Stimulated activated naive CD8-positive, alpha-beta T cell treated with anti-CD3 and anti-CD28 coated beads, Interleukin-15, Interleukin-2, amounts not matched to agents 100 ng/mL and 50 ng/mL, for 24 hours (primary cell): ENCODE results near the gene CRYBA4.

Source experiments
- H3K27ac Mint-ChIP-seq: one replicate; pipeline ENCODE4 v1.8.0; 2021; ENCODE audit warnings: mild to moderate bottlenecking, mixed read lengths
- H3K27me3 Mint-ChIP-seq: one replicate; pipeline ENCODE4 v1.8.0; 2021; ENCODE audit warnings: mixed read lengths
- H3K36me3 Mint-ChIP-seq: one replicate; pipeline ENCODE4 v1.8.0; 2021; ENCODE audit warnings: low read depth, mixed read lengths
- H3K4me1 Mint-ChIP-seq: one replicate; pipeline ENCODE4 v1.8.0; 2021; ENCODE audit warnings: low read depth, mixed read lengths
- H3K4me3 Mint-ChIP-seq: one replicate; pipeline ENCODE4 v1.8.0; 2021; ENCODE audit warnings: mild to moderate bottlenecking, mixed read lengths
- H3K9me3 Mint-ChIP-seq: one replicate; pipeline ENCODE4 v1.8.0; 2021; ENCODE audit warnings: mixed read lengths

CRYBA4 gene

GRCh38 chr22:26656891-26657851, 35.4 kb downstream of the CRYBA4 start, which contains the start of gene MIAT:
Gene MIAT, plus strand, starts transcription at chr22:26657588.
- Mint-ChIP-seq H3K9me3 (no peaks in the 10 kb centered on the region), H3K36me3 (no peaks in the 10 kb centered on the region), H3K27me3 (no peaks in the 10 kb centered on the region), H3K27ac (no peak within 1 kb of the TSS), H3K4me1 (peaks cover 27% of the 10 kb centered on the region), H3K4me3 (peak within 1 kb of the TSS; percentile 83)

- no peaks in the 10 kb centered on the region for H3K36me3 Mint-ChIP-seq
- no peaks in the 10 kb centered on the region for H3K27me3 Mint-ChIP-seq
- peaks cover 27% of the 10 kb centered on the region for H3K4me1 Mint-ChIP-seq
- peak overlapping the region; percentile 83 for H3K4me3 Mint-ChIP-seq
- no peak overlapping the region for H3K27ac Mint-ChIP-seq
- H3K9me3 Mint-ChIP-seq = no peaks in the 10 kb centered on the region
These were observed 36.4 kb downstream of the CRYBA4 start for GRCh38 chr22:26658161-26658560.

- no peaks in the 10 kb centered on the region for H3K36me3 Mint-ChIP-seq
- H3K27me3 Mint-ChIP-seq = no peaks in the 10 kb centered on the region
- peak overlapping the region; percentile 83 for H3K4me3 Mint-ChIP-seq
- peaks cover 30% of the 10 kb centered on the region for H3K4me1 Mint-ChIP-seq
- peak overlapping the region; percentile 76 for H3K27ac Mint-ChIP-seq
- no peaks in the 10 kb centered on the region for H3K9me3 Mint-ChIP-seq
These were observed 37.1 kb downstream of the CRYBA4 start for GRCh38 chr22:26658671-26659478.

GRCh38 chr22:26660356-26660755, 38.6 kb downstream of the CRYBA4 start:
- Mint-ChIP-seq H3K4me3 (no peak overlapping the region), H3K36me3 (no peaks in the 10 kb centered on the region), H3K27me3 (no peaks in the 10 kb centered on the region), H3K9me3 (no peaks in the 10 kb centered on the region), H3K27ac (no peak overlapping the region), H3K4me1 (peaks cover 43% of the 10 kb centered on the region)

- no peaks in the 10 kb centered on the region for H3K27me3 Mint-ChIP-seq
- no peak overlapping the region for H3K4me3 Mint-ChIP-seq
- no peaks in the 10 kb centered on the region for H3K36me3 Mint-ChIP-seq
- peaks cover 50% of the 10 kb centered on the region for H3K4me1 Mint-ChIP-seq
- H3K9me3 Mint-ChIP-seq = no peaks in the 10 kb centered on the region
- H3K27ac Mint-ChIP-seq = no peak overlapping the region
These were observed 39.3 kb downstream of the CRYBA4 start for GRCh38 chr22:26660961-26661578.

GRCh38 chr22:26662160-26662559, 40.4 kb downstream of the CRYBA4 start:
- no peaks in the 10 kb centered on the region for H3K9me3 Mint-ChIP-seq
- peaks cover 56% of the 10 kb centered on the region for H3K4me1 Mint-ChIP-seq
- no peaks in the 10 kb centered on the region for H3K27me3 Mint-ChIP-seq
- H3K27ac Mint-ChIP-seq = no peak overlapping the region
- H3K4me3 Mint-ChIP-seq = no peak overlapping the region
- H3K36me3 Mint-ChIP-seq = no peaks in the 10 kb centered on the region

- no peaks in the 10 kb centered on the region for H3K27me3 Mint-ChIP-seq
- H3K27ac Mint-ChIP-seq = no peak overlapping the region
- H3K4me1 Mint-ChIP-seq = peaks cover 46% of the 10 kb centered on the region
- no peaks in the 10 kb centered on the region for H3K9me3 Mint-ChIP-seq
- H3K36me3 Mint-ChIP-seq = no peaks in the 10 kb centered on the region
- H3K4me3 Mint-ChIP-seq = no peak overlapping the region
These were observed 41.7 kb downstream of the CRYBA4 start for GRCh38 chr22:26663374-26663923.

- peak overlapping the region; percentile 75 for H3K4me3 Mint-ChIP-seq
These were observed 44.1 kb downstream of the CRYBA4 start for GRCh38 chr22:26665813-26666231.

GRCh38 chr22:26667140-26667539, 45.4 kb downstream of the CRYBA4 start:
- Mint-ChIP-seq H3K36me3 (no peaks in the 10 kb centered on the region), H3K27ac (peak overlapping the region; percentile 59), H3K4me1 (peaks cover 64% of the 10 kb centered on the region), H3K27me3 (no peaks in the 10 kb centered on the region), H3K4me3 (no peak overlapping the region), H3K9me3 (no peaks in the 10 kb centered on the region)

More at GRCh38 chr22:26665813-26666231, 44.1 kb downstream of the CRYBA4 start:
- no peaks in the 10 kb centered on the region for H3K27me3 Mint-ChIP-seq
- no peaks in the 10 kb centered on the region for H3K36me3 Mint-ChIP-seq
- peaks cover 56% of the 10 kb centered on the region for H3K4me1 Mint-ChIP-seq
- peak overlapping the region; percentile 93 for H3K27ac Mint-ChIP-seq
- no peaks in the 10 kb centered on the region for H3K9me3 Mint-ChIP-seq

GRCh38 chr22:26669060-26669481, 47.3 kb downstream of the CRYBA4 start:
- Mint-ChIP-seq H3K4me1 (peaks cover 75% of the 10 kb centered on the region), H3K36me3 (no peaks in the 10 kb centered on the region), H3K27ac (peak overlapping the region; percentile 53), H3K27me3 (no peaks in the 10 kb centered on the region), H3K9me3 (no peaks in the 10 kb centered on the region), H3K4me3 (no peak overlapping the region)

- H3K4me3 Mint-ChIP-seq = peak overlapping the region; percentile 93
These were observed 48.7 kb downstream of the CRYBA4 start for GRCh38 chr22:26670459-26670858.

GRCh38 chr22:26671317-26672059, 49.7 kb downstream of the CRYBA4 start:
- Mint-ChIP-seq H3K27me3 (no peaks in the 10 kb centered on the region), H3K9me3 (no peaks in the 10 kb centered on the region), H3K4me1 (peaks cover 75% of the 10 kb centered on the region), H3K27ac (peak overlapping the region; percentile 98), H3K4me3 (peak overlapping the region; percentile 93), H3K36me3 (peaks cover 16% of the 10 kb centered on the region)

More at GRCh38 chr22:26670459-26670858, 48.7 kb downstream of the CRYBA4 start:
- Mint-ChIP-seq H3K27me3 (no peaks in the 10 kb centered on the region), H3K27ac (peak overlapping the region; percentile 98), H3K9me3 (no peaks in the 10 kb centered on the region), H3K36me3 (peaks cover 8% of the 10 kb centered on the region), H3K4me1 (peaks cover 75% of the 10 kb centered on the region)

GRCh38 chr22:26672060-26672471, 50.3 kb downstream of the CRYBA4 start:
- H3K27me3 Mint-ChIP-seq = no peaks in the 10 kb centered on the region
- H3K36me3 Mint-ChIP-seq = peaks cover 16% of the 10 kb centered on the region
- H3K9me3 Mint-ChIP-seq = no peaks in the 10 kb centered on the region
- peak overlapping the region; percentile 98 for H3K27ac Mint-ChIP-seq
- H3K4me1 Mint-ChIP-seq = peaks cover 77% of the 10 kb centered on the region
- peak overlapping the region; percentile 93 for H3K4me3 Mint-ChIP-seq
